Left cardiac atrium (tissue), 4 donors: ENCODE measurements around the gene CDC16. TPM values are rescaled to one million over a fixed set of nuclear protein-coding genes. Genes with fewer than 3 reads are reported as not detected.
"Not testable (repeated sequence)": the region's sequence is repeated elsewhere in the genome, so short reads cannot be mapped to it uniquely, and the experiment has no call there.

Experiments
- ATAC-seq, 2 donors: fragments of 200-7000 bp; cut with Tn5 transposase; one replicate each; pipeline ENCODE4 v1.9.1; 2020; ENCODE audit warnings: mild to moderate bottlenecking in 2 of 2, moderate library complexity in 2 of 2
- DNase-seq: peaks from one replicate; pipeline ENCODE4 v3.0.0-alpha.2; 2020
- intact Hi-C, 2 donors: fragments of 100-400 bp; cut with DNase I; formaldehyde crosslinking; loops; one replicate each; pipeline versions ENCODE4 v1.14.1 to v1.15.1; 2022 to 2023
- total RNA-seq, 2 donors: library from RNA; stranded (reverse); fragmentation: NEBNext Ultra II Directional; extraction: Animal tissue kit (Norgen Biotek cat#: 25700); gene quantifications; one replicate each; pipeline ENCODE4 v1.2.1, GENCODE V29; 2021
- donor health status: DM: no; HTN: yes; CAD: no.
- donor health status: DM: no; HTN: yes; CAD: no; lungs with severe emphysema.
- donor health status: DM: yes; HTN: yes; CAD: no.
- donor health status: Dilated cardiomyopathy.

Gene CDC16
- total RNA-seq, 2 donors from 2014 or later, result 37.9 to 38.9 TPM

DNA sequence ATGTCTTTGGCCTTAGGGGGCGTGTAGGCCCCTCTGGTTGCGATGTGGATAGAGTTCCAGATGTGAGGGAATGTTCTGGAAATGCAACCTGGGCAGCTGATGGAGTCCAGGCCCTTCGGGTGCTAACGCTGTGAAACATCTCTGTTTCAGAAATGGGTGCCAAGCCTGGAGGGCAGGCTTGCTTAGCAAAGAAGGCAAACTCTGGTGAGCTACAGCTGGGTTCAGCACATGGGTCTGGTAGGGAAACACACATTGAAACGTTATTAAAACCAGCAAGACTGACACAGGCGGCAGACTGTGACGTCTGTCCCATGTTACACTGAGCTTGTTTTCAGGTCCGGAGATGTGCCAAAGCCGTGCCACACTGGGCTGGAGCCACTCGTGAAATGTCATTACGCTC is 8.6 kb upstream of the CDC16 start:
- intact Hi-C loops, result loop anchor here (1.0 to 2.0 kb wide), 3 partner anchors 275 to 407 kb away; no protein-coding TSS in a partner anchor

DNA sequence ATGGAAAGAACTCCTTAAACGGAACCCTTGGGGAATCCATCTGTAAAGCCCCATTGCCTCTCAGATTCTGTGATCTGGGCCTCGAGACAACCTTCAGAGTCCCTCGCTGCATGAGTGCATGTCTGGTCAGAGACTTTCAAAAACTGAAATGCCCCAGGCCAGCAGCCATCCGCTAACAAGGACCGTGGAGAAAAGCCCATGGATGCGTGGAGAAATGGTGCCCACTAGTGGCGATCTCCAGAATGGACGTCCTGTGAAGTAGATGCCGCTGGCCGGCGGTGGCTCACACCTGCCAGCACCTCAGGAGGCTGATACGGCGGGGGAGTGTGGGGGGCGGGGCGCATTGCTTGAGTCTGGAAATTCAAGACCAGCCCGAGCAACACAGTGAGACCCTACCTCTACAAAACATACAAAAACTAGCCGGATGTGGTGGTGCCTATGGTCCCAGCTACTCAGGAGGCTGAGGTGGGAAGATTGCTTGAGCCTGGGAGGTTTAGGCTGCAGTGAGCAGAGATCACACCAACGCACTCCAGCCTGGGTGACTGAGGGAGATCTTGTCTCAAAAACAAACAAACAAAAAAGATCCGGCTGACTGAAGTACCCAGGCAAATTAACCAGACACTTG is 7.9 kb upstream of the CDC16 start:
- intact Hi-C loops, result loop anchor here (1.0 to 2.0 kb wide), 3 partner anchors 276 to 408 kb away; no protein-coding TSS in a partner anchor
- ATAC-seq, result peak; percentile 87 to 93
- peak; percentile 84 for DNase-seq

More for the DNA sequence above, 8.6 kb upstream of the CDC16 start:
- DNase-seq, result no peak
- no peak for ATAC-seq

- no peak for ATAC-seq
- intact Hi-C loops, result loop anchor here (2.0 kb wide), 2 partner anchors 277 to 409 kb away; no protein-coding TSS in a partner anchor
- DNase-seq, result no peak
These were observed 7.2 kb upstream of the CDC16 start for GRCh38 chr13:114227528-114227927.

DNA sequence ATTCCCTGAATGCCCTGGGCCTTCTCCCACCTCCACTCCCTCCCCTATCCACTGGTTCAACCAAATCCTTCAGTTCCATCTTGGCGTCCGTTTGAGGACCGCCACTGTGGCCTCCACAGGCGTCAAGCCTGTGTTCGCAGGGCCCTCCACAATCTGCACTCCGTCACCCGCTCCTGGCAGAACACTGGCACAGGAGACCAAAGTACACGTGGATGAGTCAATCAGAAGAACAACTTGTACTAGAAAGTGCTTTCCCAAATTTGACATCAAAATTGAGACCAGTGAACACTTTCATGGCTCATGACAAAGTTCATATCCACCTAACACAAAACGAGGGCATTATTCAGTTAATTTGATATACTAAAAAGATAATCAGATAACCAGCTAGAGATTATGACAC is 6.5 kb upstream of the CDC16 start:
- no peak for ATAC-seq
- DNase-seq, result no peak
- intact Hi-C loops, result no loop called here

DNA sequence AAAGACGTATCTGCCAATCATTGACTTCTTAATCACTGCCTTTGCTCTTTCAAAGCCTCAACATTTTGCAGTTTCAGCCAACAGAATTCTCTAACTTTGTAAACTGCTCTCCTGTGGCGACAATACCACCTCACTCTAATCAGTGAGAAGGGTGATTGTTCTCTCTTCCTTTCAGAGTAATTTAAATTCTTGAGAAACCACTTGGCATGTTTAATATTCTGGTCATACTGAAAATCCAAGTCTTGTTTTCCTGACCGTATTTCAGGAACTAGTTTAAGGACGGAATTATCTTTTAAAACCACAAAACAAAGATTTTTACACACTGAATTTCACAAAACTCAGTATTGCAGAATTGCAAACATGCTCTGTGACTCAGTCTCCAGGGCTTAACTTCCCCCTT is 5.2 kb upstream of the CDC16 start:
- intact Hi-C loops, result no loop called here

GRCh38 chr13:114230117-114230516 is 4.6 kb upstream of the CDC16 start:
- ATAC-seq (no peak), DNase-seq (no peak)
- intact Hi-C loops, result no loop called here

More for the DNA sequence above, 5.2 kb upstream of the CDC16 start:
- DNase-seq (no peak), ATAC-seq (no peak)

DNA sequence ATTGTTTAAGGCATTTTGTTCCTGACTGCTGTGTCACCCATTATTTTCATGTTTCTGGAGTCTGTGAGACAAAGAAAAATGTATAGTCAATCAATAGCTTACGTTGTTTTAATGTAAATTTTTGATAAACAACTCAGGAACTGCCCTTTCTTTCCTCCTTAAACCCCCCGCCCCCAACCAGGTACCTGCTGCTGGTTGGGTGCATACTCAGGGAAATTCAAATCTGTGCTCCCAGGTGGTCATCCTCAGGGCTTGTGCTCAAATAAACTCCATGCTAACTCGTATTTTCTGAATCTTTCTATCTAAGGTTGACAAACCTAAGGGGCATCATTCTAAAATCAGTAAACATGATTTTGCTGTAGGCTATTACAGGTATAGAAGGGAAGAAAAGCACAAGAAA is 4.1 kb upstream of the CDC16 start:
- intact Hi-C loops, result no loop called here
- DNase-seq, result no peak
- no peak for ATAC-seq

- intact Hi-C loops, result no loop called here
- DNase-seq (no peak), ATAC-seq (no peak)
These were observed 2.8 kb upstream of the CDC16 start for GRCh38 chr13:114231886-114232285.

GRCh38 chr13:114234266-114234644 is 442 bp upstream of the CDC16 start:
- ATAC-seq (no peak), DNase-seq (no peak)
- intact Hi-C loops, result no loop called here

DNA sequence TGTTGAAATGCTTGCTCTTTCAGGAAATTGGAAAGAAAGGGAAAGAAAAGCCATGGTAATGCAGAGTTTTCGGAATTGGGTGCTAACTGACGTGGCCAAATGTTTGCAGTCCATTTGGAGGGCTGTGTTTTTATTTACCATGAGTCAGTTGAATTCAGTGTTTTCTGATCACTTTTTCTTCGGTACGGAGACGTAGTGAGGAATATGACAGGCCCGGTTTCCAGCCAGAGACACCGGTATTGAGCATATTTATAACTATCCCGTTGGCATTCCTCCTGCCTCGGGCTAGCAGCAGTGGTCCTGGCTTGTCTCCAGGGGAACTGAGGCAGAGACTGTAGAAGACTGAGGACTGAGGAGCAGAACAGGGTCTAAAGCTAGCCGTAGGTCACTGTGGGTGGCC is 1.0 kb downstream of the CDC16 start:
- DNase-seq (no peak), ATAC-seq (no peak)
- intact Hi-C loops, result no loop called here

DNA sequence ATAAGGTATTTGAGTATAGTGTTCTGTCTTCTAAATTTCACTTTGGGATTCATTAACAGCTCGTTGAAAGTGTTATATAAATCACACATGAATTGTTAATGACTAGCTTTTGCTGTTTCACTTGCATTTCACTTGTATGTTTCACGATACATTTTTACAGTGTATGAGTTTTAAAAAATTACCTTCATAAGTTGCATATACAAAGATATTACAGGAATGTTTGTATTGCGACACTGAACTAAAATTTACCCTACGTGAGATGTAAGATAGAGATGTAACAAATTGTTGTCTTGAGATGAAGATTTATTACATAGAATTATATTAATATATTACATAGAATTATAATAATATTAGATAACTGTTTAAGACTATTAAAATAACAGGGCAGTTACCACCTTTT is 1.5 kb downstream of the CDC16 start:
- ATAC-seq (no peak), DNase-seq (no peak)
- intact Hi-C loops, result no loop called here

DNA sequence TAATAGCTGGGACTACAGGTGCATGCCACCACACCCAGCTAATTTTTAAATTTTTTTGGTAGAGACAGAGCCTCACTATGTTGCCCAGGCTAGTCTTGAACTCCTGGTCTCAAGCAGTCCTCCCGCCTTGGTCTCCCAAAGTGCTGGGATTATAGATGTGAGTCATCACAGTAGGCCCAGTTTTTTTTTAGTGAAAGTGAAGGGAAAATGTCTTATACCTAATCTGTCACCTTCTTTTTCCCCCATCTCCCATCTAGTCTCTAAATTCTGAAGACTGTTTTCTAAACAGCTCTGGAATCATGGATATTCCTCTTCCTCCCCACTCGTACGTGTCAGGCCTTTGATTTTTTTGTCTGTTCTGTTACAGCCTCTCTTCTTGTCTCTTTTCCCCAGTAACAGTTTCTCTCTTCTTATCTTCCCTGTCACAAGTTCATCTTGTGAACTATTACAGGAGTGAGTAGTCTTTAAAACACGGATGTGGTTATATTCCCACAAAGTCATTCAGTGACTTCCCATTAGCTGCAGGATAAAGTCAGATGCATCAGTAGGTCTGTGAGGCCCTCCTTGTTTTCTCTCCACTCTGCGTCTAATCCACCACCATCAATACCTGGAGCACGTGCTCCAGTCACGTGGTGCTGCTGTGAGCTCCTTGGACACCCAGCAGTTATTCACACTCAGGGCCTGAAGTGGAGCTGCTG is 2.9 kb downstream of the CDC16 start:
- DNase-seq, result no peak
- intact Hi-C loops, result no loop called here
- no peak for ATAC-seq

- intact Hi-C loops, result no loop called here
- DNase-seq, result no peak
- ATAC-seq, result no peak
These were observed 7.2 kb downstream of the CDC16 start for GRCh38 chr13:114241918-114242317.

- no peak for ATAC-seq
- DNase-seq, result no peak
- intact Hi-C loops, result no loop called here
These were observed 9.3 kb downstream of the CDC16 start for GRCh38 chr13:114243971-114244370.

DNA sequence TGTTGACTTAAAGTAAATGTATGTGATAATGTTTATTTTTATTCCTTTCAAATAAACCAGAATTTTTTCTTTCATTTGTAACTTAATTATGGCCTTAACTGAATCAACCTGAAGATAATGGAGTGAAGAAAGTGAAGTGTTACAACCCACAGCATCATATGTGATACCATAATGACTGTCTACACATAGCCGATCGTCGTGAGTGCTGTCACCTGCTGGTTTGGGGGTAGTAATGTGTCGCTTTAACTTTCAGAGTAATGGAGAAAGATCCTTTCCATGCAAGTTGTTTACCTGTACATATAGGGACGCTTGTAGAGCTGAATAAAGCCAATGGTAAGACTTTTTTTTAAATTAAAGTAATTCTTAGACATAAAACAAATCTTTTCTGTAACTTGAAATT is 9.9 kb downstream of the CDC16 start:
- ATAC-seq (no peak), DNase-seq (no peak)
- intact Hi-C loops, result no loop called here

GRCh38 chr13:114248011-114248410 is 13.3 kb downstream of the CDC16 start:
- no peak for ATAC-seq
- DNase-seq, result no peak
- intact Hi-C loops, result no loop called here

DNA sequence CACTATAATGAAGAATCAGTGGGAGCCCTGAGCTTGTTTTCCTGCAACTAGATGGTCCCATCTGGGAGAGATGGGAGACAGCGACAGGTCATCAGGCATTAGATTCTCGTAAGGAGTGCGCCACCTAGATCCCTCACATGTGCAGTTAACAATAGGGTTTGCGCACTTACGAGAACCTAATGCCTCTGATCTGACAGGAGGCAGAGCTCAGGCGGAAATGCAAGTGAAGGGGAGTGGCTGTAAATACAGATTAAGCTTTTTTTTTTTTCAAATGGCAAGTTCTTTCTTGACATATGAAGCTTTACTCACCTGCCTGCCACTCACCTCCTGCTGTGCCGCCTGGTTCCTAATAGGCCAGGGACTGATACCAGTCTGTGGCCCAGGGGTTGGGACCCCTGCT is 14.4 kb downstream of the CDC16 start:
- intact Hi-C loops, result no loop called here
- ATAC-seq (no peak), DNase-seq (no peak)

- ATAC-seq, intact Hi-C loops, DNase-seq: not testable (repeated sequence)
These were observed 17.1 kb downstream of the CDC16 start for GRCh38 chr13:114251639-114252440.

GRCh38 chr13:114256547-114256946 is 21.9 kb downstream of the CDC16 start:
- DNase-seq (no peak), ATAC-seq (no peak)
- intact Hi-C loops, result no loop called here

DNA sequence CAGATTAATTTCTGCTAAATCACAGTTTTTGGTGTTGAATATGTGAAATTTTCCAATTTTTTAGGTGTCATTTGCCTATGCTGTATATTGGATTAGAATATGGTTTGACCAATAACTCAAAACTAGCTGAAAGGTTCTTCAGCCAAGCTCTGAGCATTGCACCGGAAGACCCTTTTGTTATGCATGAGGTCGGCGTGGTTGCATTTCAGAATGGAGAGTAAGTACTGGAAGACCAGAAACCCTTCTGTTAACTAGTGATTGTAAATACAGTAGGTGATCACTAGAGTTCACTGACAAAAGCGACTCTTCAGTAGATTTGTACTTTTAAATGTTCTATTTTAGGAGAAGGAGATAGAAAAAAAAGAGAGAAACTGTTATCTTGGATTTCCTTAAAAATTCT is 22.3 kb downstream of the CDC16 start:
- intact Hi-C loops, result no loop called here
- no peak for DNase-seq
- ATAC-seq, result no peak
